Body of pancreas (tissue), 4 donors: ENCODE results near the gene PBOV1.

Source experiments
- CTCF ChIP-seq, 7 experiments: fragments of 450-650 bp in 4 of 7; fragments of 200-600 bp in 3 of 7; sonication (generic) in 3 of 7; IDR thresholded peaks; one replicate each; pipeline ENCODE4 v1.5.1; 2016 to 2019; ENCODE audit warnings: antibody characterized with exemption in 7 of 7
- POLR2A ChIP-seq, 3 donors: fragments of 450-650 bp; IDR thresholded peaks; one replicate each; pipeline ENCODE4 v1.6.1; 2016; ENCODE audit warnings: antibody characterized with exemption in 3 of 3, mild to moderate bottlenecking in 2 of 3

DNA sequence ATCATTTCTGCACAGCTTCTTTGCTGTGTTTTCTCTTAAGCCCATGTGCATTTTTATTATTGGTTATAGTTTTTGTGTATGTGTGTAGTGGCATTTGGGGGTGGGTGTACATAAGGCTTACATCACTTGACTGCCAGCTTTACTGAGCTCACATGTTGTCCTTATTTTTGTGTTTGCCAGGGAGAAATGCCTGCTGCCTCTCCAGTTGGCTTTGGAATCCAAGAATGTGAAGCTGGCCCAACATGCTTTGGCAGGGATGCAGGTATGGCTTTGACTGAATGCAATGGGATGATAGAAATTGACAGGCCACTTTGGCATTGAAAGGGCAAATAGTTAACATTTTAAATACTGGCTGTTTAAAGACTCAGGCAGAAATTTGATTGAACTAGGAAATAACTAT, 11.4 kb downstream of the PBOV1 start:
- TF ChIP-seq CTCF (IDR thresholded peaks at IDR 0.05) (no peak), POLR2A (IDR thresholded peaks at IDR 0.05) (no peak)
